SKM-1 (cell line): ENCODE data around the gene AGAP9.
"Not testable (repeated sequence)": the region's sequence is repeated elsewhere in the genome, so short reads cannot be mapped to it uniquely, and the experiment has no call there.

Experiments
- DNase-seq: peaks from one replicate; lab custom pipeline; 2025; ENCODE audit not compliant: unreplicated experiment; lab: John Stamatoyannopoulos, UW

The AGAP9 gene

DNA sequence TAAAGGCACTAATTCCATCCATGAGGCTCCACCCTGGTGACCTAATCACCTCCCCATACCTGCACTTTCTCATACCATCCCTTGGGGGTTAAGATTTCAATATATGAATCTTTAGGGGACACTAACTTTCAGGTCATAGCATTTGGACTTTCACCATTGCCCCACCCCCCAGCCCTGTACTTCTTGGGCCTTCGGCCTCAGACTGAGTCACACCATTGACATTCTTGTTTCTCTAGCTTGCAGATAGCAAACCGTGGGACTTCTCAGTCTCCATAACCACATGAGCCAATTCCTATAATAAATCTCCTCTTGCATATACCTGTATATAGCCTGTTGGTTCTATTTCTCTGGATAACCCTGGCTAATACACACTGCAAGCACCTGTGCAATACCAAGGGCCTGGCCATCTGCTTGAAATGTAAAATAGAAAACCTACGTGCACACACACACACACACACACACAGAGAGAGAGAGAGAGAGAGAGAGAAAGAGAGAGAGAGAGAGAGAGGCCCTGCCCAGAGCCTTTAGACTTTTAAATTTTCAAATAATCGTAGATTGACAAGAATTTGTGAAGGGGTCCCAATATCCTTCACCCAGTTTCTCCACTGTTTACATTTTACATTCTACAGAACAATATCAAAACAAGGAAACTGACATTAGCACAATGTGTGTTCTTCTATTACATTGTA is 64.8 kb downstream of the AGAP9 start:
- no peak for DNase-seq

DNA sequence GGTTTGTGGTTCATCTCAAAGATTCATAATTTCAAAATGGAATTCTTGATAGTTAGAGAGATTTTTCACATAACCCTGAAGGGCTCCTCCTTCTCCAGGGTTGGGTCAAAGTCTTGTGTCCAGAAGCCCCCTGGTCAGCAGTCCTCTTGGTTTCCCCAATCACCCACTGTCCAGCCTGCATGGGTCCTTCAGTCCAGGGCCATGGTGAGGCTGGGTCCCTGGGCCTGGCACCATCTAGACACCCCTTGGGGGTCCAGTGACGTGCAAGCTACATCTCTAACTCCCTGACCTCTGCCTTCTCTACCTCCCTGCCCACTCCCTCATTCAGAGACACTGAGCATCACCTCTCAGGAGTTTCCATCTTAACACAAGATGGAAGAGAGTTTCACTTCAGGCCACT is 65.6 kb downstream of the AGAP9 start:
- no peak for DNase-seq

DNA sequence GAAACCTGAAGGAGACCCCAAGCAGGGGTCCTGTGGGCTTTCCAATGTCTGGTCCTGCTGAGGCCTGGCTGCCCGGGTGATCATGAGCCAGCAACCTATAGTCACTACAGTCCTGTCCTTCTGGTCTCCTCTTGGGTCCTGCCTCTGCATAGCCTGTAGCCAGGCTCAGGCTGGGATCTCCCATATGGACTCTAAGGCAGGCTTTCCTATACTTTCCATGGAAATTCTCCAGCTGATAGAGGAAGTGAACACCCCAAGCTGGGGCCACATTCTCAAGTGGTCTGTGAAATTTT is 66.0 kb downstream of the AGAP9 start:
- DNase-seq, result no peak

DNA sequence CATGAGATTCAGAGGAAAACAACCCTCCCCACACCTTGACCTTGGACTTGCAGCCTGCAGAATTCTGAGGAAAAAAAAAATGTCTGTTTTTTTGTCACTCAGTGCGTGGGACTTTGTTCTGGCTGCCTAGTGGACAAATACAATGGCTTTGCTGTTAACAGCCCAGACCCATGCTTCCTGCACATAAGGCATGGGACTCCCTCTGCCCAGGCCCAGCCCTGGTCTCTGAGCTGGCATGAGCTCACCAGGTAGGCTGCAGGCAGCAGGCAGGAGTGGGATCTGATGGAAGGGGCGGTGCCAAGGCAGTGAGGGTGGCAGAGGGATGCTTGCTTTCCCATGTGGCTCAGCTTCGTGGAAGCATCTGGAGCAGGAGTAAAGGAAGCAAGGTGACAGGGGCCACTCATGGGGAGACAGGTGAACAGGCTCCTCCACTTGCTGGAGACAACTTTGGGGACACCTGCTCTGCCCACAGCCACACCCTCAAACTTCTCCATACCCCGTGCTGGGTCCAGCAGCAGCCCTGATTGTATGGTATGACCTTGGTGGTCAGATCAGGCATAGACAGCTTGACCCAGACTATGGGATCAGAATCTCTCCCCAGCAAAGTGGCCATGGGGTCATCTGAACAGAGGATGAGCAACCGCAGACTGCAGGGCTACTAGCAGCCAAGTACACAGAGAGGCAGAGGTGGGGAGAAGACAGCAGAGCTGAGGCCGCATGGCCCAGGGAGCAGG is 66.5 kb downstream of the AGAP9 start:
- no peak for DNase-seq

DNA sequence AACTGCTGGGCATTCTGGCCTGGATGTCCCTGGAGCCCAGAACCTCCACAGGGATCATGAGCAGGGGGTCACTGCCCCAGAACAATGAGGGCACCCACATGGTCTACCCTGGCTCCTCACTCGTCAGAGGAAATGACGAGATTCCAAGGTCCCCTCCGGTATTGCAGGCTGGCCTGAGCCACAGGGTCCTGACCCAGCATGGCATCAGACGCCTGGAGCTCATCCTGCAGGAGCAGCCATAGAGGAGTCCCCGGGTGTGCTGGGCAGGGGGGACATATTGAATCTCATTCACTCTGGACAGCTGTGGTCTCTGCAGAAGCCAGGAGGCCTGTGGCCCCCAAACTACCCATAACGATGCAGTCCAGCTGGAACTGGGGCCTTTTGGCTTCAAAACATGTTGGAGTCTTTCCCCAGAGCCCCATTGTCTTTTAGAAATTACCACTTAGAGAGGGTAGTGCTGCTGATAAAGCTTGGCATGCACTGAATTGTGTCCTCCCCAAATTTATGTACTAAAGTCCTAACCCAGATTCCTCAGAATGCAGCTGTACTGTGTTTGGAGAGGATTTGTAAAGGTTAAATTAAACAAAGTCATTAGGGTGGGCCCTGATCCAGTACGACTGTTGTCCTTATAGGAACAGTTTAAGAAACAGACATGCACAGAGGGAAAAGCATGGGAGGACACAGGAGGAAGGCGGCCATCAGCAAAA is 67.2 kb downstream of the AGAP9 start:
- no peak for DNase-seq

DNA sequence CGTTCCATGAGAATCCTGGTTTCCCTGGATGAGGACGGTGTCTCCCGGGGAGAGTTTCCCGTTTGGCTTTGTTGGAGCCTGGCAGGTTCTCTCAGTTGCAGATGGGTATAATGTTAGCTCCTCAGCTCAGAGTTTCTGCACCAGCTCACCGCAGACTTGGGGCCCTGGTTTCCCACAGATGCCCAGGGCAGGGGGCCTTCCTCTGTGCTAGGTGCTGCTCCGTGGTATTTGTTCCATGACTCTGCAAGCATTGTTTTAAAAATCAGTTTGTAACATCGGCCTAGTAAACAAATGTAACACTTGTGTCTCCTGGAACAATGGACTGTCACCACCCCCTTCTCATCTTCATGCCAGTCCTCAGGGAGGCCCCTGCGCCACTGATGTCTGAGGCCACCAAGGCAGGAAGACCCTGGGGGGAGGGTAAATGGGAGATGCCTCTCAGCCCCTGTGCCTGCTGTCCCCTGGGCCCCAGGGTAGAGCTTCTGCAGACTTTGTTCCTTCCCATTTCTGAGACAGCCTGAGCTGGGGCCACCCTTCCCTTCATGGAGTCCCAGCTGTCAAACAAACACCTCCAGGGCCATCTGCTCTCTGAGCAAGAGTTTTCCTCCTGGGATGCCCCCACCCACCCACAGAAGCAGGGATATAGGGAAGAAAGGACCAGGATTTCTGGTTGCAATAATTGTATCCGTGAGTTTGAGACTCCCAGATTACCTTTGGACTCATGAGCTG is 67.9 kb downstream of the AGAP9 start:
- DNase-seq, result not testable (repeated sequence)

DNA sequence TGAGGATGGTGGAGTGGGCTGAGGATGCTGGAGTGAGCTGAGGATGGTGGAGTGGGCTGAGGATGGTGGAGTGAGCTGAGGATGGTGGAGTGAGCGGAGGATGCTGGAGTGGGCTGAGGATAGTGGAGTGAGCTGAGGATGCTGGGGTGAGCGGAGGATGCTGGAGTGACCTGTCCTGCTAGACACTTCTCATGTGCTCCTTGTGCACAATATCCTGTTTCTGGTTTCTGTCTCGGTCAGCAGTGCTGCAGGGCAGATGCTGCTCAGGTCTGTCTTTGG is 68.7 kb downstream of the AGAP9 start:
- DNase-seq, result no peak

DNA sequence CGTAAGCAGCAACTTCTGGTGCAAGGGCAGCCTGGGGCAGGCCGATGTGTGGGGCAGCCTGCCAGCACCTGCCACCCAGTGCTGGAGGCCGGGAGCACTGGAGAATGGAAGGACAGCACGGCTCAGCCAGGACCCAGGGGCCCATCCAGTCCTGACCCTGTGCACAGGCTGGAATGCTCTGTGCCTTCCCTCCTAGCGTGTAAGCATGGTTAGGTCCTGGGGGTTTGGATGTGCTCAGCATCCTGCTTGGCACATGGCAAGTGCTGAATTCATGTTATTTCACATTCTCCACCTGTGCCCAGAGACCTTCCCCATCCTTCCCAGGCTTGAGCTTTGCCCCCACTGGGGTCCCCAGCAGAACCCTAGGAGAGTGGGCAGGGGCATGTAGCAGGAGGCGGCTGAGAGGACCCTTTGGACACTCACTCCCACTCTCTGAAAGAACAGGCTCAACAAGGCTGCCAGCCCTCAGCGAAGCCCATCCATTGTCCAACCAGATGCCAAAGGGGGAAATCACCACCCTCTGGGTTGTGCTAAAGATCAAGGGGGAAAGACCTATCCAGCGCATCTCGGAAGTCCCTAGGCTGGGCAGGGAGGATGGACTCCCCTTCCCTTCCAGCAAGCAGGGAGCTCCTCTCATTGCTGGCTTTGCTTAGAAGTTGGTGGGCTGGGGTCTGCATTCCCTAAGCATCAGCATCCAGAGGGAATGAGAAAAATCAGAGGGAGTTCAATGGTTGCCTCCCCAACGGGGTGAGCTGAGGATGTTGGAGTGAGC is 69.2 kb downstream of the AGAP9 start:
- DNase-seq, result no peak

DNA sequence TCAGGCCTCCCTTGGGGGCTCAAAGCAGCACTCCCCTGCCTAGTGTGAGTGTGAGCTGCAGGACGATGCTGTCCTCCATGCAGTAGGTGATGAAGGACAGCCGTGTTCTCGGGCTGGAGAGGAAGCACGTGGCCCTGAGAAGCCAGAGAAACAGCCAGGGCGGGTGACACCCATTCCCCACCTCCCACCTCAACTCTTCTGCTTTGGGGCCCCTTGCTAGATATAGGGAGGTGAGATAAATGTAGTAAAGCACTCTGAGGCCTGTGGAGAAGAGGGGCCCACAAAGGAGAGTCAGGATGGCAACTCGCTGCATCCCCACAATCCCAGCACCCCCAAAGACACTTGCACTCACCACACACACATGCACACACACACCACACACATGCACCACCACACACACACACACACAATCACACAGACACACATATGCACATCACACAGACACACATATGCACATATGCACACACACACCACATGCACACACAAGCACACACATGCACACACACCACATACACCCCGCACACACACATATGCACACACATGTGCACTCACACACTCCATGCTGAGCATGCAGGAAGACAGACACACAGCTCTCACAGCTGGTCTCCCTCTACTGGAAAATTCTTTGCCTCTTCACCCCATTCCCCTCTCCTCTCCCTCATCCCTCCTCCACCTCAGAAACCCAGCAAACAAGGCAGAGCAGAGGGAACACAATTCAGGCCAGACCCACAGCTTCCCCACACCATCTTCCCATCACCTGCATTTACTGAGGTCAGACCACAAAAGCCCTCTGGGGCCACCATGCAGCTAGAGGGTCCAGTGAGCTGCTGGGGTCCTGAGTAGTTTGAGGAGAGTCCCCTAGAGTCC is 70.1 kb downstream of the AGAP9 start:
- DNase-seq, result no peak

DNA sequence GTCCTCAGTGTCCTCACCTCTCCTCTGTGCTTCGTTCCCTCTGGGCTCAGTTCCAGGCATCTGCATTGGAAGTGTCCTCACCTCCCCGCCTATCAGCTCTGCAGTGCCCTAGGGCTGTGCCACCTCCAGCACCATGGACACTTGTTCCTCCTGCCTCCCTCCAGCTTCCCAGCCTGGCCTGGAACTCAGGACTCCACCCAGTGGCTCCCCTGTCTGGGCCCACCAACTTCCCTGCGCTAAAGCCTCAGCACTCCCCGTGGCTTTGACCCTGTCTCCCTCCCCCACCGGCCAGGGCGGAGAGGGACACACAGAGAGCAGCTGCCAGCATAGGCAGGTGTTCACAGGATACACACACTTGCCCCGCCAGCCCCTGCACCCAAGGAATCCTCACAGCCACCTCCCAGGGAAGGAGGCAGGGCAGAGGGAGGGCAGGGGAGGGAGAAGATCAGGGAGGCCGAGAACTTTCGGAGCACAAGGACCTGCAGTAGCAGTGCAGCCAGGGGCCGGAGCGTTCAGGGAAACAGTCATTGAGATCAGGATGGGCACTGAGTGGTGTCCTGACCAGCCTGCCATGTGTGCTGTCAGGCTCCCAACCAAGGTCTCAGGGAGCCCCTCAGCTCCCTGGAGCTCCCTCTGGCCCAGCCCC is 70.8 kb downstream of the AGAP9 start:
- DNase-seq, result no peak

DNA sequence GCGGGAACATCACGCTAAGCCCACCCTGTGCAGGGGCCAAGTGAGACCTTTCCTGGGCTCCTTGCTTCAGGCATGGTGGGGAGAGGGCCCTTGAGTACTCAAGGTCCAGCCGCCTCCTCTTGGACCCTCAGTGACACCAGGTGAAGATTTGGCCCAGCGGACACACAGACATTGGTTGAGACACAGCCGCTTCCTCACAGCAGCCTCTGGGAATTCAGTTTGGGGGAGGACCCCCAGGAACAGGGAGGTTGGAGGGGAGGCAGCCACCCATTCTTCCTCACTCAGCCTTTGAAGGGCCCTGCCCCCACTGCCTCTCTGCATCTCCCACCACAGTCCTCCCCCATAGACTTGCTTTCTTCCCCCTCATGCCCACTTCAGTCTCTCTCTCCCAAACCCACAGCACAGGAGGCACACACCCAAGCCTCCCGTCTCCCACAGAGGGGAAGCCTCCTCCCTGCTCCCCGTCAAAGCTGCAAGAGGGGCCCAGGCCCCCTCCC is 71.4 kb downstream of the AGAP9 start:
- DNase-seq, result no peak
